ENCODE measurements around the gene ISG15.

The ISG15 gene

DNA sequence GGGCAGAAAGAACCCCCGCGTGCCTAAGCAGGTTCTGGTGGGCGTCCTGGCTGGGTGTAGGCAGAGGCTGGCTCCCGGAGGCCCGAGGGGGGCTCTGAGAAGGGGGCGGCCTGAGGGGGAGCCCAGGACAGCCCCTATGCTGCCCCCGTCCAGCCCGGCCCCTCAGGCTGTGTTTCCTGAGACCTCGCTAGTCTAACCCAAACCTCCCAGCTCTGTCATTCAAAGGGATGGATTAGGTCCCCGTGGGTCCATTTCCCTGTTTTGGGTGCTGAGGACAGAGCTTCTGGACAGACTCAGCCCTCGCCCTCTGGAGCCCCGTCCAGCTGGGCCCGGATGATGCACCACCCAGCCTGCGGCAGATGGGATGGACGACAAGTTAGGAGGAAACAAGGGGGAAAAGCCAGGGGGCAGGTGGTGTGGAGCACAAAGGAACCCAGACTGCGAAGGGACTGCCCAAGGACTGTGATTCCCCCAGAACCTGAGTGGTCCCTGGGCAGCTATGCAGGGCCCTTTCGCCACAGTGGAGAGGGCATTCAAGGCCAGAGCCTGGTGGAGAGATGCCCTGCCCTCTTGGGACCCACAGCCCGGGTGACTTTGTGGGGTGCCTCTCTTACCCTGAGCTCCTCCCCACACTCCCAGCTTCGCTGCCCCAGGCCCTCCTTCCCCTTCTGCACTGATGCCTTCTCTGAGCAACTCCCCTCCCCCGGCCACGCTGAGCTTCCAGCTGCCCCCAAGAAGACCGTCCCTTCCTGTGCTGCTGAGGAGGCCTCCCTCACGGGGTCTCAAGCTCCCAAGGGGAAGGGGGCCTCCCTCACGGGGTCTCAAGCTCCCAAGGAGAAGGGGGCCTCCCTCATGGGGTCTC is 16.2 kb upstream of the ISG15 start:
- Histone ChIP-seq H3K9me3 (ENCODE audit: severe bottlenecking) (no peaks in the 10 kb centered on the region), H3K4me1 (ENCODE audit: insufficient read depth, poor library complexity, severe bottlenecking) (peaks cover 5% of the 10 kb centered on the region), H3K27ac (ENCODE audit: poor library complexity, severe bottlenecking) (no peak overlapping the region), H3K36me3 (ENCODE audit: low read depth) (no peaks in the 10 kb centered on the region), H3K27me3 (ENCODE audit: insufficient read depth, poor library complexity, severe bottlenecking) (no peaks in the 10 kb centered on the region), H3K4me3 (ENCODE audit: severe bottlenecking) (no peak overlapping the region)
- ATAC-seq (ENCODE audit: low read depth) (no peak), DNase-seq (ENCODE audit: low spot score) (peak; percentile 57)
- TF ChIP-seq, protein P1, sequence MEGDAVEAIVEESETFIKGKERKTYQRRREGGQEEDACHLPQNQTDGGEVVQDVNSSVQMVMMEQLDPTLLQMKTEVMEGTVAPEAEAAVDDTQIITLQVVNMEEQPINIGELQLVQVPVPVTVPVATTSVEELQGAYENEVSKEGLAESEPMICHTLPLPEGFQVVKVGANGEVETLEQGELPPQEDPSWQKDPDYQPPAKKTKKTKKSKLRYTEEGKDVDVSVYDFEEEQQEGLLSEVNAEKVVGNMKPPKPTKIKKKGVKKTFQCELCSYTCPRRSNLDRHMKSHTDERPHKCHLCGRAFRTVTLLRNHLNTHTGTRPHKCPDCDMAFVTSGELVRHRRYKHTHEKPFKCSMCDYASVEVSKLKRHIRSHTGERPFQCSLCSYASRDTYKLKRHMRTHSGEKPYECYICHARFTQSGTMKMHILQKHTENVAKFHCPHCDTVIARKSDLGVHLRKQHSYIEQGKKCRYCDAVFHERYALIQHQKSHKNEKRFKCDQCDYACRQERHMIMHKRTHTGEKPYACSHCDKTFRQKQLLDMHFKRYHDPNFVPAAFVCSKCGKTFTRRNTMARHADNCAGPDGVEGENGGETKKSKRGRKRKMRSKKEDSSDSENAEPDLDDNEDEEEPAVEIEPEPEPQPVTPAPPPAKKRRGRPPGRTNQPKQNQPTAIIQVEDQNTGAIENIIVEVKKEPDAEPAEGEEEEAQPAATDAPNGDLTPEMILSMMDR (IDR thresholded peaks at IDR 0.05; ENCODE audit: poor library complexity, severe bottlenecking): no peak

DNA sequence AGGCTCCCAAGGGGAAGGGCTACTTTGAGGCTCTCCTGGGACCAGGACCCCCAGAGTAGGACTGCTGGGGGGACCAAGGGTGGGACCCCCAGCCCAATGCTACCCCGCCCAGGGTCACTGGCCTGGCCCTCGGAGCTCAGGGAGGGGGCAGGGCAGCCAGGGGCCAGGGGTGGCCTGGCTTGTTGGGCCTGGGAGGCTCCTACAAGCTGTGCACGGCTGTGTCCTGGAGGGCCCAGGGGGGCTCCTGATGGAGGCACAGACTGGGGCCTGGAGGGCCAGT is 15.6 kb upstream of the ISG15 start:
- no peak for DNase-seq (ENCODE audit: low spot score)
- Histone ChIP-seq H3K4me1 (ENCODE audit: insufficient read depth, poor library complexity, severe bottlenecking) (peaks cover 5% of the 10 kb centered on the region), H3K4me3 (ENCODE audit: severe bottlenecking) (no peak overlapping the region), H3K36me3 (ENCODE audit: low read depth) (no peaks in the 10 kb centered on the region), H3K27me3 (ENCODE audit: insufficient read depth, poor library complexity, severe bottlenecking) (no peaks in the 10 kb centered on the region), H3K9me3 (ENCODE audit: severe bottlenecking) (no peaks in the 10 kb centered on the region), H3K27ac (ENCODE audit: poor library complexity, severe bottlenecking) (no peak overlapping the region)
- ATAC-seq (ENCODE audit: low read depth): no peak
- TF ChIP-seq, protein P1 (IDR thresholded peaks at IDR 0.05; ENCODE audit: poor library complexity, severe bottlenecking): no peak

DNA sequence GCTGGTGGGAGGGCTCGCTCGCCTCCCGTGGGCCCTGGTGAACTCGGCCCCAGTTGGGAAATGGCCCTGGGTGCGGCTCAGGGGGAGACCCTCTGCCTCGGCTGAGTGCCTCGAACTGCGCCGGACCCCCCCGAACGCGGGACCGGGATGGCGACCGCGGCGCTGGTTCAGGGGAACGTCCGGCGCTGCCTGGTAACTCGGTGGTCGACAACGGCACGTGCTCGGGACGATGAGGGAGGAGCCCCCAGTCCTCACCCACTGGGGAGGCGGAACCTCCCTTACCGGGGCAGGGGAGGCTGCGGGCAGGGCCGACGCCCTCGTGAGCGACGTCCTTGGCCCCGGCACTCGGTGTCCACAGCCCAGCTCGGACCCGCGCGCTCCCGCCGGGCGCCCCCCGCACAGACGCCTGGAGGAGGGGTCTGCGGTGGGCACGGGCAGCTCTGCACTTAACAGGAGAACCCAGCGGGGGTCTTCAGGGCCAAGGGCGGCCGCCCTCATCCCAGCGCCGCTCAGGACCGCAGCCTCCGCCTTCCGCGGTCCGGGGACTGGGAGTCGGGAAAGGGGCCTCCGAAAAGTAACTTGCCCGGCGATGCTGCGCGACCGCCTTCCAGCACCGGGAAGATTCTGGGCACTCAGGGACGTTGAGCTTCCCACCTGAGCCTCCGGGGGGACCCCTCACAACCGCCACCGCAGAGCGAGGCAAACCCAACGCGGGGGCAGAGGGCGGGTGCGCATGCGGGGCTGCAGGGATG is 15.1 kb upstream of the ISG15 start:
- DNase-seq (ENCODE audit: low spot score): peak; percentile 61
- no peak for ATAC-seq (ENCODE audit: low read depth)
- Histone ChIP-seq H3K27ac (ENCODE audit: poor library complexity, severe bottlenecking) (no peak overlapping the region), H3K4me1 (ENCODE audit: insufficient read depth, poor library complexity, severe bottlenecking) (peaks cover 5% of the 10 kb centered on the region), H3K9me3 (ENCODE audit: severe bottlenecking) (no peaks in the 10 kb centered on the region), H3K4me3 (ENCODE audit: severe bottlenecking) (no peak overlapping the region), H3K36me3 (ENCODE audit: low read depth) (no peaks in the 10 kb centered on the region), H3K27me3 (ENCODE audit: insufficient read depth, poor library complexity, severe bottlenecking) (no peaks in the 10 kb centered on the region)
- TF ChIP-seq, protein P1 (IDR thresholded peaks at IDR 0.05; ENCODE audit: poor library complexity, severe bottlenecking): no peak

DNA sequence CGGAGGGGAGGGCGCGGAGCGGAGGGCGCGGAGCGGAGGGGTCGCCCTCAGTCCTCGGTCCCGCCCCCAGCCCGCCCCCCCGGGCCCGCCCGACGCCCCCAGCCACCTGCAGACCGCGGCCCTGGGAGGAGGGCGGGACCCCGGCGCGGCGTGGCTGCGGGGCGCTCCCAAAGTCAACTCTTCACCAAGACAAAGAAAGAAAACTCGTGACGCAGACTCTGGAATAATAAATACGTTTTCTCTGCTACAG is 14.6 kb upstream of the ISG15 start:
- no peak overlapping the region for H3K27ac ChIP-seq (ENCODE audit: poor library complexity, severe bottlenecking)
- no peaks in the 10 kb centered on the region for H3K36me3 ChIP-seq (ENCODE audit: low read depth)
- TF ChIP-seq, protein P1 (IDR thresholded peaks at IDR 0.05; ENCODE audit: poor library complexity, severe bottlenecking): no peak
- H3K9me3 ChIP-seq (ENCODE audit: severe bottlenecking): no peaks in the 10 kb centered on the region
- DNase-seq (ENCODE audit: low spot score): no peak
- peak overlapping the region; percentile 51 for H3K4me3 ChIP-seq (ENCODE audit: severe bottlenecking)
- H3K27me3 ChIP-seq (ENCODE audit: insufficient read depth, poor library complexity, severe bottlenecking): no peaks in the 10 kb centered on the region
- H3K4me1 ChIP-seq (ENCODE audit: insufficient read depth, poor library complexity, severe bottlenecking): peaks cover 5% of the 10 kb centered on the region
- no peak for ATAC-seq (ENCODE audit: low read depth)

Data from RWPE2 (cell line).